ENCODE data around the gene SHANK3.

DNA sequence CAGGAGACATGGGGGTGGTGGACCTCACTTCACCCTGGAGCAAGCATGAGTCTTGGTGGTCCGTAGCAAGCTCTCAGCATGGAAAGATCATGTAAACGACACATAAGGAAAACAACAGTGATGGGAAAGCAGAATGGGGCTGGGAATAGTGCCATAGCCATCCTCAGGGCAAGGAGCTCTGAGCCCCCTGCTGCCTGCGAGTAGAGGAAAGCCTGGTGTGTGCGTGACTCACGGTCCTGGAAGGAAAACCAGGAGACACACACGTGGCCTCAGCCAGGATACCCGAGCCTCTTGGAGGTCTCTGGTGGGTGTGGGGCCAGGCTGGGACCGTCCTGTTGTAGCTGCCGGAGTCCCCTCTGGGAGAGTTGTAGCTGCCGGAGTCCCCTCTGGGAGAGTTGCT is 12.4 kb downstream of the SHANK3 start:
- TF ChIP-seq, protein P1, sequence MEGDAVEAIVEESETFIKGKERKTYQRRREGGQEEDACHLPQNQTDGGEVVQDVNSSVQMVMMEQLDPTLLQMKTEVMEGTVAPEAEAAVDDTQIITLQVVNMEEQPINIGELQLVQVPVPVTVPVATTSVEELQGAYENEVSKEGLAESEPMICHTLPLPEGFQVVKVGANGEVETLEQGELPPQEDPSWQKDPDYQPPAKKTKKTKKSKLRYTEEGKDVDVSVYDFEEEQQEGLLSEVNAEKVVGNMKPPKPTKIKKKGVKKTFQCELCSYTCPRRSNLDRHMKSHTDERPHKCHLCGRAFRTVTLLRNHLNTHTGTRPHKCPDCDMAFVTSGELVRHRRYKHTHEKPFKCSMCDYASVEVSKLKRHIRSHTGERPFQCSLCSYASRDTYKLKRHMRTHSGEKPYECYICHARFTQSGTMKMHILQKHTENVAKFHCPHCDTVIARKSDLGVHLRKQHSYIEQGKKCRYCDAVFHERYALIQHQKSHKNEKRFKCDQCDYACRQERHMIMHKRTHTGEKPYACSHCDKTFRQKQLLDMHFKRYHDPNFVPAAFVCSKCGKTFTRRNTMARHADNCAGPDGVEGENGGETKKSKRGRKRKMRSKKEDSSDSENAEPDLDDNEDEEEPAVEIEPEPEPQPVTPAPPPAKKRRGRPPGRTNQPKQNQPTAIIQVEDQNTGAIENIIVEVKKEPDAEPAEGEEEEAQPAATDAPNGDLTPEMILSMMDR (IDR thresholded peaks at IDR 0.05), result no peak
- no peak for TF ChIP-seq ZFX (IDR thresholded peaks at IDR 0.05; ENCODE audit: borderline replicate concordance)

Data from 22Rv1 (cell line).